ENCODE results near the gene SNX1. TPM values are rescaled to one million over a fixed set of nuclear protein-coding genes. Genes with fewer than 3 reads are reported as not detected.

Gene SNX1
- total and polyA plus RNA-seq, 2 of the 13 experiments (the other 11 are each of a cell fraction or from before 2014, with no cell fraction given) = 29.3 to 60.1 TPM

GRCh38 chr15:64046421-64047153, 49.2 kb upstream of the SNX1 start, which contains the start of gene DAPK2 (continued):
- TF ChIP-seq MYC (CRISPR knock-in tag; IDR thresholded peaks at IDR 0.05; ENCODE audit: borderline replicate concordance) (peak; percentile 48; the same call in 1 of the 2 replicates), LCORL (IDR thresholded peaks at IDR 0.05) (no peak), LCORL (CRISPR knock-in tag; IDR thresholded peaks at IDR 0.05) (0 out of 2 replicates have a peak, but pooled peaks have one; percentile 36), MTF1 (CRISPR knock-in tag; IDR thresholded peaks at IDR 0.05) (no peak), ONECUT2 (CRISPR knock-in tag; IDR thresholded peaks at IDR 0.05) (peak; percentile 79), PHF21A (CRISPR knock-in tag; IDR thresholded peaks at IDR 0.05) (peak; percentile 54), TOPORS (CRISPR knock-in tag; IDR thresholded peaks at IDR 0.05) (no peak)

GRCh38 chr15:64048781-64049460, 46.9 kb upstream of the SNX1 start:
- H3K27me3 ChIP-seq (ENCODE audit: control insufficient read depth in 1 of 2, insufficient read depth in 2 of 2, low read length in 2 of 2) = peaks cover 2 to 42% of the 10 kb centered on the region in 2 experiments; a peak in 4 of 5 replicates
- FAIRE-seq = no peak
- H3K9ac ChIP-seq (ENCODE audit: insufficient read depth, low read depth, low read length) = no peak overlapping the region
- H3K27ac ChIP-seq (ENCODE audit: extremely low read length, insufficient read depth, low read length) = no peak overlapping the region
- 0% methylated on average over 1 of the region's 1 CpG for WGBS (ENCODE audit: low lambda C conversion rate)
- H3K79me2 ChIP-seq (ENCODE audit: insufficient read depth, low read length) = no peaks in the 10 kb centered on the region
- H4K20me1 ChIP-seq (ENCODE audit: insufficient read depth, low read length) = no peaks in the 10 kb centered on the region
- ChIA-PET POLR2A (no interaction called here), CTCF (ENCODE audit: low intra/inter-chr PET ratio, low total read pairs) (no interaction called here)
- no peak for DNase-seq (ENCODE audit: low spot score)
- H3K4me3 ChIP-seq (replicated peaks in 1 of 3; ENCODE audit: insufficient read depth in 1 of 3, low read depth in 2 of 3, low read length in 3 of 3) = no peak overlapping the region
- no peak for ATAC-seq
- no TSS peak for BruUV-seq (replicated peaks)
- no peak overlapping the region for H3K4me2 ChIP-seq (ENCODE audit: low read depth, low read length)
- no peaks in the 10 kb centered on the region for H3K9me3 ChIP-seq (ENCODE audit: low read length)
- no peaks in the 10 kb centered on the region for H3K36me3 ChIP-seq (replicated peaks in 1 of 2; ENCODE audit: control insufficient read depth in 1 of 2, insufficient read depth in 2 of 2, low read length in 2 of 2)
- H3K4me1 ChIP-seq (ENCODE audit: insufficient read depth, low read length) = peaks cover 55% of the 10 kb centered on the region
- H2AFZ ChIP-seq (ENCODE audit: low read length) = no peak overlapping the region
- intact Hi-C loops (cut with micrococcal nuclease; ENCODE audit: unreplicated experiment) (no loop called here), in situ Hi-C loops (cut with HindIII; ENCODE audit: extremely low pct_ligation_motif_present, low pct_unique_long_range_greater_than_20kb) (no loop called here)
- TF ChIP-seq ZNF740 (CRISPR knock-in tag; IDR thresholded peaks at IDR 0.05) (no peak), HDAC6 (IDR thresholded peaks at IDR 0.05; ENCODE audit: low read depth, low read length) (no peak), PRDM4 (CRISPR knock-in tag; IDR thresholded peaks at IDR 0.05; ENCODE audit: borderline replicate concordance) (no peak), GABPA (IDR thresholded peaks at IDR 0.05; ENCODE audit: low read depth, low read length) (no peak), GABPA (CRISPR knock-in tag; IDR thresholded peaks at IDR 0.05; ENCODE audit: low read depth) (no peak), ZBED4 (CRISPR knock-in tag; IDR thresholded peaks at IDR 0.05; ENCODE audit: borderline replicate concordance) (no peak), HBP1 (CRISPR knock-in tag; IDR thresholded peaks at IDR 0.05; ENCODE audit: low read depth) (no peak)

All from HepG2 (cell line).